GM18907 (cell line): ENCODE results near the gene PLK2.
A peak's percentile ranks its signal among the peaks of the same experiment; 100 is the strongest.

ENCODE experiments used
- ATAC-seq: cut with Tn5 transposase; IDR thresholded peaks from one replicate; pipeline ENCODE4 v1.9.1; 2021; ENCODE audit warnings: mild to moderate bottlenecking, moderate library complexity; ENCODE audit not compliant: unreplicated experiment

PLK2 gene

DNA sequence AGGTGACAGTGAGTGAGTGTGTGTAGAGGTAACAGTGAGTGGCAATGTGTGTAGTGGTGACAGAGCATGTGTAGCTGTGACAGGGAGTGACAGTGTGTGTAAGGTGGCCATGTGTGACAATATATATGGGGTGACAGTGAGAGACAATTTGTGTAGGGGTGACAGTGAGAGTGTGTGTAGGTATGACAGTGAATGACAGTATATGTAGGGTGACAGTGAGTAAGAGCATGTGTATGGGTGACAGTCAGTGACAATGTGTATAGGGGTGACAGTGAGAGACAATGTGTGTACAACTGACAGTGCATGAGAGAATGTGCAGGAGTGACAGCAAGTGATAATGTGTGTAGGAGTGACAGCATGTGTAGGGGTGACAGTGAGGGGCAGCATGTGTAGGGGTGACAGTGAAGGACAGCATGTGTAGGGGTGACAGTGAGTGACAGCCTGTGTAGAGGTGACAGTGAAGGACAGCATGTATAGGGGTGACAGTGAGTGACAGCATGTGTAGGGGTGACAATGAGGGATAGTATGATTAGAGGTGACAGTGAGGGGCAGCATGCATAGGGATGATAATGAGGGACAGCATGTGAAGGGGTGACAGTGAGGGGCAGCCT, 21.3 kb upstream of the PLK2 start:
- ATAC-seq, result no peak

DNA sequence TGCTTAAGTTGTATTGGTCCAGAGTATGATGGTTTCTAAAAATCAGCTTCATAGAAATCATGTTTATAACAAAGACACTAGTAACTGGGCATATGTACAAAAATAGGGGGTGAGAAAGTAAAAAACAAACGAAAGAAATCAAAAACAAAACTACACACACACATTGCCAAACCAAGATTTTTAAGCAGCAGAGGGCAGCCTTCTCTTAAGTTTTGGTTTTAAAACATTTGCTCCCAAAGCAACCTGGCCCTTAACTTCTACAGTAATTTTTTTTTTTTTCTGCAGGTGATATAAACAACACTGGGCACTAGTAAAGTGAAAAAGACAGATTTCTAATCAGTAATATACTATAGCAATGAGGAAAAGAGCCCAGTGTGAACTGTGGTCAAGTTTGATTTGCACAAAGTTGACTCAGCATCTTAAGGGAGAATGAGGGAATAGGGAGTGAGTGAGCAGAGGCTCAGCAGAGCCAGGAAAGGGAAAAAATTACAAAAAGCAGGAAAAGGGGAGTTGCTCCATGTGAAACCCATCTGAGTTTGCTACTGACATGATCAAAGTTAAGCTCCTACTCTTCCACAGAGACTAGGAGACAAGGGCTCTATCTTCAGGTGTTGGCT, 18.0 kb upstream of the PLK2 start:
- ATAC-seq, result no peak

DNA sequence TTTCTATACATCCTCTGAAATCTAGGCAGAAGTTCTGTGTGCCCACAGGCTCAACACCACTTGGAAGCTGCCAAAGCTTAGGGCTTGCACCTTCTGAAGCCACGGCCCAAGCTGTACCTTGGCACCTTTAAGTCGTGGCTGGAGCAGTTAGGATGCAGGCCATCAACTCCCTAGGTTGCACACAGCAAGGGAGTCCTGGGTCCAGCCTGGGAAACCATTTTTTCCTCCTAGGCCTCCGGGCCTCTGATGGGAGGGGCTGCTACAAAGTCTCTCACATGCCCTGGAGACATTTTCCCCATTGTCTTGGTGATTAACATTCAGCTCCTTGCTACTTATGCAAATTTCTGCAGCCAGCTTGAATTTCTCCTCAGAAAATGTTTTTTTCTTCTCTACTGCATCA, 15.5 kb upstream of the PLK2 start:
- no peak for ATAC-seq

DNA sequence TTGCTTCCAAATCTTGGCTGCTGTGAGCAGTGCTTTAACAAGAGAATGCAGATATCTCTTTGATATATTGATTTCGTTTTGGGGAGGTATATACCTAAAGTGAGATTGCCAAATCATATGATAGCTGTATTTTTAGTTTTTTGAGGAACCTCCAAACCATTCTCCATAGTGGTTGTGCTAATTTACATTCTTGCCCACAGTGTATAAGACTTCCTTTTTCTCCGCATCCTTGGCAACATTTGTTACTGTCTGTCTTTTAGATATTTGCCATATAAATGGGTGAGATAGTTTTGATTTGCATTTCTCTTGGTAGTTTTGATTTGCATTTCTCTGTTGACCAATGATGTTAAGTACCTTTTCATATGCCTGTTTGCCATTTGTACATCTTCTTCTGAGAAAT, 10.0 kb upstream of the PLK2 start:
- no peak for ATAC-seq

DNA sequence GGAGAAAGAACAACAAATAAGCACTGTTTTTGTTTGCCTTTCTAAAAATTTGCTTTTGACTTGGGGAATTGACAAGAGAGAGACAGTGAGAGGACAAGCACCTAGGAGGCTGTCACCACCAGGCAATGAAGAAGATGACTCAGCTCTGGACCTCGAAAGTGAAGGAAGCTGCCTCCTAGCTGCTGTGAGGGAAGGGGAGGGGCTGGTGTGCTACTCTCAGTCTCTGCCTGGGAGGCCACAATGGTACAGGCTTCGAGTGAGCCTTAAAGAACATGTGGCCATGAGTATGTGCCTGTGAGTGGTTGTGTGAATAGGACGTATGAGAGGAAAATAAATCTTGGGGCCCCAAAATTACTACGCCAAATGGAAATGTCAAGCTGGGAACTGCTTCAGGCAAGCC, 7.1 kb upstream of the PLK2 start:
- ATAC-seq, result peak; percentile 99

DNA sequence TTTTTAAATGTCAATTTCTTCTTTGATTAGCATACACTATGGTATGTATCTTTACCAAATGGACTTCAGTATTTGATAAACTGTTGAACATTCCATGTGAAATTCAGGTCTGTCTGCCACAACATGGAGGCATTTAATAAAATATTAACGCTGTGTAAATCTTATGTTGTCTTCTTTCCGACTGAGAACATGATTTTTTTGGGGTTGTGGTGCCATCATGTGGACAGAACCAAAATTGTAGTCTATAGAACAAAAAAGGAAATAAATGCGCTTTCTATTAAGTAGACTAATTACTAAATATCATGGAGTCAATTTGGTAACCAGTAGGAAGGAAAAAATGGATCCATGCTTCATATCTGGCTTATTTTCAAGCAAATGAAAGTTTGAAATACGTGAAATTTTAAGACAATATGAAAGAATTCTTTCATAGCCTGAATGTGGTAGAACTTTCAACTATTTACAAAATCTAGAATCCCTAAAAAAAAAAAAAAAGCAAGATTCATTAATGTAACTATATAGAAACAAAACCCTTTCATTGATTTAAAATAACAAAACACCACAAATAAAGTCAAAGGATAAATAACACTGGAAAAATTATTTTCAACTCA, 2.8 kb upstream of the PLK2 start:
- ATAC-seq, result no peak

DNA sequence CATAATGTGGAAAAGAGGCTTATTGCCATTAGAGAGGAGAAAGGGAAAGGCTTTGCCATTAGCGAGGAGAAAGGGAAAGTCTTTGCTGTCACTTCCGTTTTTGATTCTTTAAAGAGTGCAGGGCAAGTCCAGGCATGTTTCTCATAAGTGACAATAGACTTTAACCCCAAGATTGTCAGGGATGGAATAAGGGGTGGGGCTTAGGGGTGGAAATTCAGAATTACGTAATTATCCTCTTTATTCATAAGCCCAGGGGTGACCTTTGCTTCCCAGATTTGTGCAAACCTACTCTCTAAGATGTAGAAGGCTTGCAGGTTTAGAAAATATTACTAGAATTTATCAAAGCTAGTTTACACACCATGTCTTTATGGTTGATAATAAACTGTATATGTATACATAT, 2.3 kb upstream of the PLK2 start:
- ATAC-seq, result no peak

DNA sequence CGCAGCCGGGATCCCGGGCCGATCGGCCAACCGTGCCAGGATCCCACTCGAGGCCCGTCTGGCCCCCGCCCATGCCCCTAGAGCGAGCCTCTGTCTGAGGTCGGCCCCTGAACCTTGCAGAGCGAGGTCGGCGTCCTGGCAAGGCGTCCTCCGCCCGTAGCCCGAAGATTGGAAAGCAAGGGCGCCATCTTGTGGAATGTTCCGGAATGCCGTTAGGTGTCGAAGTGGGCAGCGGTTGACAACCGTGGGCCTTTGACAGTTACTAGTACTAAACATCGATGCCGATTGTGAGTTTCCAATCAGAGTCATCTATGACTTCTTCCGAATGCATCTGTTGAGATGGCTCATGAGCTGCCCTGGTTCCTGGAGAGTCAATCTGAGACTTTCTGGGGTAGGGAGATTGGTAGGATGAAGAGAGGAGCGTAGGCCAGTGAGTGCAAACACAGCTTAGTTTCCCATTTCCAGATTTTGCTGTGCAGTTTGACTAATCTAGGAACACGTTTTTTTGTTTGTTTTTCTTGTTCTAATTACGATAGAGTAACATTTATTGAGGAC, 923 bp upstream of the PLK2 start:
- ATAC-seq, result peak; percentile 87

DNA sequence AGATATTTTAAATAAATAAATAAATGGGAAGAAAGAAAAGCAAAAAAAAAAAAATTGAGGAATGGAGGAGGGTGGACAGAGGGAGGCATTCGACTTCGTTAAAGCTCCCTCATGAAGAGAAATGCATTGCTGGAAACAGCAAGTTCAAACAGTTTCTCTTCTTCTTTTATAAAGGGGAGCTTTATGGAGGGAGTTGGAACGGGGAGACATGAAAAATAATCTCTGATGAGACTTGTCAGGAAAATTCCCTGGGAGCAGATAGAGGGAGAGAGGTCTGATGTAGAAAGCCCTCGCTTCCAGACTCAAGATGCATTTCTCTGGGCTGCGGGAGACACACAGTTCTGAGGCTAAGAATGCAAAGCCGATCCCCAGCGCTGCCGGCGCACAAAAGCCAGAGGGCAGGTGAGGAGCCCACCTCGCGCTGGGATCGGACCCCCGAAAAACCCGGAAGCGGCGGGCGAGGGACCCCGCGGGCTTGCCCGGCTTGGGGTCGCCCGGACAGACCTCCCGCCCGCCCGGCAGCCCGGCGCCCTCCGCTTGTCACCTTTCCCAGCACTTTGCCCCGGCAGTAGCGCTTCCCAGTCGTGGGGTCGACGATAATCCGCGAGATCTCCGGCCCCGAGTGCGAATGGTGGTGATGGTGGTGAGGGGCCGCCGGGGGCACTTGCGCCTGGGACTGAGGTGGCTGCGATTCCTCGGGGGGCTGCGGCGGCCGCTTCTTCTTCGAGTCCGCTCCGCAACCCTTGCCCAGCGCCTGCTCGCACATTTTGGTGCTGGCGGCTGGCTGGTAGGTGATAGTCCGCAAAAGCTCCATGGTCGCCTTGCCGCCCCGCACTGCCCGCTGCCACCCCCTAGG, 512 bp downstream of the PLK2 start:
- peak; percentile 5 for ATAC-seq

DNA sequence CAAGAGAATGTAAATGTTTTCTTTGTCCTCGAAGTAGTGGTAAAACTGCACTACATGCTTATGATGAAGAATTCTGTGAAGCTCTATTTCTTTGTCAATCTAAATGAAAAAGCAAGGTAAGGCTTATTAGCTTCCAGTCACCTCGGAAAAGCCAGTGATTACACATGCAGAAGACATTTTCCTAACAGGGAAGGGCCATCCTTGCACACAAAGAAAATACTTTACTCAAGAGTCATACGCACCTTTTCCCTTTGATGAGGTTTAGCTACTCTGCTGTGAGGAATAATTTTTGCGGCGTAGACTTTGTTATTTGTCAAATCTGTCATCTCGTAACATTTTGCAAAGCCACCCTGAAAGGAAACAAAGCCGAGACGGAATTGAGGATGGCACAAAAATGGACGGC, 1.1 kb downstream of the PLK2 start:
- ATAC-seq, result no peak

DNA sequence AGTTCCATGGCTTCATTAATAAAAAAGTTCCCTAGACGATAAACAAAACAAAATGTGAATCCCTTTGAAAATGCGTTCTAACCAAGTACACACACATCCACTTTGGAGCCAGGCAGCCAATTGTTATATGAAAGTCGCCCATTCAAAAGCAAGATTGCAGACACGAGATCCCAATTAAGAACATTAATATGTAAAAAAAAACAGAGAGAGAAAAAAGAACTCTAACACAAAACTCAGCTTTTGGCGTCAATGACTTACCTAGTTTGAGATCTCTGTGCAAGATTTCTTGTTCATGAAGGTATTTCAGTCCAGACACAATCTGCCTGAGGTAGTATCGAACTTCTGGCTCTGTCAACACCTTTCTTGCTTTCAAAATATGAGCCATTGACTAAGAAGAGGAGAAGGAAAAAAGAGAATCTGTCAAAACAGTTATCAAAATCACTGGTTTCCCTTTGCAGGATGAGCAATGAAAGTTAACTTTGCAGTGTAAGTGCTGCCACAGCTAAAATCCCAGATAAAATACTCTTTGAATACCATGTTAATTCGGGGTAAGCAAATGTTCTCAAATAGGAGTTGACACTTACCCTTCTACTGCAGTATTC, 1.6 kb downstream of the PLK2 start:
- ATAC-seq, result no peak

DNA sequence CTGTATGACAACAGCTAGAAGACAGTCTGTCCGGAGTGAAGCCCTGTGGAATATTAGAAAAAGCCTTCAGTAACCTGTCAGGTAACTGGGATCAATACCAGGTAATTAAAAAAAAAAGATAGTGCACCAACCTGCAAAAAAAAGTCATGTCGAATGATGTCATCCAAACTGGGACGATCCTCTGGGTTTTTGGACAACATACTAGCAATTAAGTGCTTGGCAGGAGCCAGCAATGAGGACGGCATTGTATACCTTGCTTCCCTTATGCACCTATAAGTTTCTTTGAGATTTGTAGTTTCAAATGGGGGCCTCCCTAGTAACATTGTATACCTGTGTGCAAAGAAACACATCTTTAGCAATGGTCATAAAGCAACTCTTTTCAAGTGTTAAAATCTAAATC, 2.8 kb downstream of the PLK2 start:
- ATAC-seq, result no peak

DNA sequence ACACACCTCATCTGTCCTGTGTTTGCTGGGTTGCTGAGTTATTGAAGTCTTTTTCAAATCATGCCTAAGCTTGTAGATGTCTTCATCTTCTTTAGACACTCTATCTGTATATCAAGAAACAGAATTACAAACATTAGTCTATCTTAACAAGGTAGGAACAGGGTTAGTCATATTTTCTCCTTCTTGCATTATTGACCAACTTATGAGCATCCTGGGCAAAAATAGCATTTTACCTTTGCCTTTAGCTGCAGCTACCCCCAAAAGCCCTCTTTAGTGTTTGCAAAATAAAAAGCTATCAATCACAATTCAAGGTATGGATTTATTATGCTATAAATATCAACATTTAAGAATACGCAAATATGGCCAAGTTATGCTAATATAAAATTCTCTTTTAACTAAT, 3.4 kb downstream of the PLK2 start:
- ATAC-seq, result no peak

DNA sequence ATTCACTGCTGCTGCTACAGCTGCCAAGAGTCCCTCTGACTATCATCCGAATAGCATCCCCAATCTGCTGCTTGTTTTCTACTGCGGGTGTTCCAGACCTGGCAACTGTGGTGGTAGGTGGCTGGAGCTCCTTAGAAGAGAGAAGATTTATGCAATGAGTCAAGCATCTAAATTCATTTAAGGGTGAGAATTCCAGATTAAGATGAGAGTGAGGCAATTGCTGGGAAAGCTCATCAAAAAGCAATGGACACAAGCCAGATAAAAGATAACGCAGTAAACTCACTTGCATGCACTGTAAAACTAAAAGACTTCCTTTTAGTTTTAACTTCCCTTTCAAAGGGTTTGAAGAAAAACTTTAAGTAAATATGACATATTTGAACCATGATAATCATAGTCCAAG, 3.9 kb downstream of the PLK2 start:
- ATAC-seq, result no peak

DNA sequence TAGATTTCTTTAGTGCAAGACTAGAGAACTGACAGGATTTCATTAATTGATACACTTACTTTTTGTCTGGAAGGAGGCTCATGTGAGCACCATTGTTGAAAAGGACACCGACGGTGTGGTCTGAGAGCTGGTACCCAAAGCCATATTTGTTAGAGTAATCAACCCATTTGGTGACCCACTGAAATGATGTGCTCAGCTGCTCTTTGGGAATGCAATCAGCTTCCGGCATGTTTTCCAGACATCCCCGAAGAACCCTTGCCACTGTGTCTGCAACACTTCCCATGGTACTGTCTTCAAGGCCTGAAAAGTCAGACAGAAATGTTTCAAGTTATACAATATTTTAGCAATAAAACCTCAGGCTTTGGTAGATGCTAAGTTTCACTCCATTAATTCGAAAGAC, 4.4 kb downstream of the PLK2 start:
- ATAC-seq, result no peak

DNA sequence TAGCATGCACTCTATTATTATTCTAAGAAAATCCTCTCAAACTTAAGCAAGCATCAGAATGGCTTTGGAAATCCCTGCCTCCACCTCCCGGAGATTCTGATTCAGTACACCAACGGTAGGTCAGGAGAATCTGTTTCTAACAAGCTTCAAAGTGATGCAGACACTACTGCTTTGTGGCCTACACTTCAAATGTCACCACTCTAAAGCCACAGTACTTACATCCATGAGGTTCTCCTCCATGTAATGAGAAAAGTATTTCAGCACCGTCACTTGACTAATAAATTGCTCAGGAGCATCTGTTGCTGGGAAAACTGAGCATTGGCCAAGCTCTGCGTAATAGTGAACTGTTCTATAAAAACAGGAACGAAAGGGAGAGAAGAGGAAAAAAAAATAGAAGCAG, 4.8 kb downstream of the PLK2 start:
- ATAC-seq, result no peak

DNA sequence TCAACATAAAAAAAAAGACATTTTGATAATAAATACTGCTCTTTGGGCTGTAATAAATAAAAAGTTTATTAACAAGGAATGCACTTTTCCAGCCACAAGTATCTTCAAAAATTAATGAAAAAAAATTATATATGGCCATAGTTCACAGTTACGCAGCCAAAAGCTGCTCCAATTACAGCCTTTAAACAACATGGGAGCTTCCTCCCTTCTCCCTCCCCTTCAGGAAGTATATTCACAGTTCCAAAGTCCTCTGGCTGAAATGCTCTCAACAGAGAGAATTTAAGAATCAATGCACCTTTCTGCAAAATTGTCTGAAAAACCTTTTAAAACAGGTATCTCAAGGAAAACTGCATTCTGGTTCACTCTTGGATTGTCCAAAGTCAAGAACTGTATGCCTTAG, 5.9 kb downstream of the PLK2 start:
- no peak for ATAC-seq

DNA sequence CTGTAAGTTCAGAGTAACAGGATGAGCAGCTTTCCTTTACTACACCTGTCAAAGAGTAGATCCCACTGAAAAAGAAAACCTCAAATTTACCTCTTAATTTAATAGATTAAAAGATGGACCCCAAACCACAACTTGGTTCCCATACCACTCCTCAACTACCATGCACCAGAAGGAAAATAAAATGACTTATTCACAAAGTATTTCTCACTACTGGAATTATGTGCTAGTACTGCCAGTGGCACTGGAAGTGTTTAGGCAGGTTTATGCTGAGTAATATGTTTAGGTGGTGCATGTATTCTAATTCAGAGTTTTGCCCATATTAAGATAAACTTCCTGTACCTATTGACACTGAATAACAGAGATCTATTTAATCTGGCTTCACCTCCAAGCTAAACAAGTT, 6.6 kb downstream of the PLK2 start:
- no peak for ATAC-seq

DNA sequence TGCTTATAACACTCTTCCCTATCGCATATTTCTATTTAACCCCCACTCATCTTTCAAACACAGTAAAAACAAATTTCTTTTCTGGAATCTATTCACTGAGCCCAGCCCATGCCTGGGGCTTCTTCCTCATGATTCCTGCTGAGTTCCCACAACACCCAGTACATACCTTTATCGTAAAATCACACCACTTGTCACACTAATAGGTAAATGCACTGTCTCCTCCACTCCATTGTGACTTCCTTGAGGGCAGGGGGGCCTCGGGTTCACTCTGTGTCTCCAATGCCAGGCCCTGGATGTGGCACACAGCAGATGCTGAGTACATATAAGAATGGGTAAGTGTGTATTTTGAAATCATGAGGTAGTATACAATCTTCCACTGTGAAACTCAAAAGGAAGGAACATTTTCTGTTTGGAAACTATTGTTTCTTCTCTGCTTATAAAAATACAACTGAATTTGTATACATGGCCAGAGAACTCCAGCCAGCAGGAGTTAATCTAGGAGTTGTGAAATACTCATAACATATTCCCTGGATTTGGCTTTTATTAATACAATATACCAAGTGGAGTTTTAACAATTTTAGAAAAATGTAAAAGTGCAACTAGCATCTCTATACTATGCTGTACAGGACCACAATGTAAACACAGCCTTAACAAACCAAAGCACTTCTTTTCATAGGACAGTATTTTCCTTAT, 7.2 kb downstream of the PLK2 start:
- no peak for ATAC-seq

DNA sequence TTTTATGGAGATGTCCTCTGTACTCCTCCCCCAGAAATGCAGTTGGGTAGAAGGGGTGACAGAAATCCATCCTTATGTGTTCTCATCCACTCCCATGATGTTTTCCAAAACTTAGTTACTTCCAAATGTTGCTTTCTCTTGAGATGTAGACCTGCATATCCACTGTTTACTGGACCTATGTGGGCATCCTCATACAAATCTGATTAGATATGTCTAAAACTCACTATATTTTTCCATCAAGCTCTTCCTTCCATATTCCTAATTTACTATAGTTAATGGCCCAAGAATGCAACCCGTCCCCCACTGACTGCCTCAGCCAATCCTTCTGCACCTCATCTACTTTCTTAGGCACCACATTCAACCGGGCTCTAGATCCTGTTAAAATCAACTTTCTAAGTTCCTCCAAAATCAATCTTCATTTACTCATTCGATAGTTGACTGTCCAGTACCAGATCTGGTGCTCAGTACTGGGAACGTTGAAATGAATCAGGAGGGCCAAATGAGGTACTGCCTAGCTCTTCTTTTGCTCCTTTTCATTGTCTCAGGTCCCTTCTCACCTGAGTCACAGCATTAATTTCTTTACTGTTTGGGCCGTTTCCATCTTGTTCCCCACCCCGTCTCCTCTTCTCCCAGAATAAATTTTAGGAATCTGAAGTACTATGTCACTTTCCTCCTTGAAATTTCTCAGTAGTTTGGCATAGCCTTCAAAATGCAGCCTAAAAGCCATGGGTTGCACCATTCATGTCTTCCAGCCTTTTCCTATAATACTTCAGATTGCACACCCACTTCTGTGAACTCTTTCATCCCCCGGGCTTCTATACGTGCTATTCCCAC, 7.9 kb downstream of the PLK2 start:
- no peak for ATAC-seq
